ENCODE results near the gene SCARF2.

- TF ChIP-seq CTCF (IDR thresholded peaks at IDR 0.05) (no peak), POLR2A (IDR thresholded peaks at IDR 0.05) (no peak)
Measured at GRCh38 chr22:20399866-20400605, 37.6 kb downstream of the SCARF2 start.
